C4-2B (cell line): ENCODE results near the gene SNRK.

ENCODE experiments used
- CTCF ChIP-seq: fragments of 450-650 bp; conservative IDR thresholded peaks from 2 replicates; pipeline ENCODE4 v1.5.1; 2017; ENCODE audit warnings: mild to moderate bottlenecking
- ZFX ChIP-seq: fragments of 450-650 bp; IDR thresholded peaks from 2 replicates; pipeline ENCODE4 v1.6.1; 2017

- no peak for TF ChIP-seq CTCF
- TF ChIP-seq ZFX = no peak
Measured at GRCh38 chr3:43291546-43291945, 5.2 kb downstream of the SNRK start.
